ENCODE data around the gene TMEM151A. TPM values are rescaled to one million over a fixed set of nuclear protein-coding genes. Genes with fewer than 3 reads are reported as not detected.

The TMEM151A gene
- total and polyA plus RNA-seq, 9 donors: 0.04 TPM; not detected in 8

- H3K4me1 ChIP-seq (ENCODE audit: control insufficient read depth, insufficient read depth, low read length): peaks cover 43% of the 10 kb centered on the region
- DNase-seq: no peak
- 100% methylated on average over 1 of the region's 3 CpGs for WGBS (ENCODE audit: insufficient coverage)
These were observed 37.5 kb downstream of the TMEM151A start for GRCh38 chr11:66329165-66329673.

GRCh38 chr11:66330931-66331330 is 39.2 kb downstream of the TMEM151A start:
- H3K36me3 ChIP-seq (ENCODE audit: control insufficient read depth, insufficient read depth, low read length): peaks cover 22% of the 10 kb centered on the region
- H3K4me3 ChIP-seq (ENCODE audit: low read length): no peak overlapping the region
- no peaks in the 10 kb centered on the region for H3K27me3 ChIP-seq (ENCODE audit: control insufficient read depth, insufficient read depth, low read length)
- H3K27ac ChIP-seq (ENCODE audit: low read length): no peak overlapping the region
- H3K9me3 ChIP-seq (replicated peaks; ENCODE audit: control insufficient read depth, low read depth, low read length): no peaks in the 10 kb centered on the region
- peaks cover 43% of the 10 kb centered on the region for H3K4me1 ChIP-seq (ENCODE audit: control insufficient read depth, insufficient read depth, low read length)
- no peak for DNase-seq
- WGBS (ENCODE audit: insufficient coverage): 54% methylated on average over 6 of the region's 10 CpGs

More at GRCh38 chr11:66329165-66329673, 37.5 kb downstream of the TMEM151A start:
- no peak overlapping the region for H3K27ac ChIP-seq (ENCODE audit: low read length)
- no peaks in the 10 kb centered on the region for H3K27me3 ChIP-seq (ENCODE audit: control insufficient read depth, insufficient read depth, low read length)
- H3K36me3 ChIP-seq (ENCODE audit: control insufficient read depth, insufficient read depth, low read length): peaks cover 22% of the 10 kb centered on the region
- no peak overlapping the region for H3K4me3 ChIP-seq (ENCODE audit: low read length)
- no peaks in the 10 kb centered on the region for H3K9me3 ChIP-seq (replicated peaks; ENCODE audit: control insufficient read depth, low read depth, low read length)

GRCh38 chr11:66331542-66332370 is 40.1 kb downstream of the TMEM151A start:
- H3K36me3 ChIP-seq (ENCODE audit: control insufficient read depth, insufficient read depth, low read length): peaks cover 22% of the 10 kb centered on the region
- no peaks in the 10 kb centered on the region for H3K9me3 ChIP-seq (replicated peaks; ENCODE audit: control insufficient read depth, low read depth, low read length)
- no peak overlapping the region for H3K4me3 ChIP-seq (ENCODE audit: low read length)
- H3K27me3 ChIP-seq (ENCODE audit: control insufficient read depth, insufficient read depth, low read length): no peaks in the 10 kb centered on the region
- H3K4me1 ChIP-seq (ENCODE audit: control insufficient read depth, insufficient read depth, low read length): peaks cover 43% of the 10 kb centered on the region
- no peak overlapping the region for H3K27ac ChIP-seq (ENCODE audit: low read length)
- no peak for DNase-seq
- 85% methylated on average over 7 of the region's 12 CpGs for WGBS (ENCODE audit: insufficient coverage)

- DNase-seq: peak; percentile 1
- H3K4me3 ChIP-seq (ENCODE audit: low read length): no peak overlapping the region
- no peak overlapping the region for H3K27ac ChIP-seq (ENCODE audit: low read length)
- H3K36me3 ChIP-seq (ENCODE audit: control insufficient read depth, insufficient read depth, low read length): peaks cover 28% of the 10 kb centered on the region
- H3K4me1 ChIP-seq (ENCODE audit: control insufficient read depth, insufficient read depth, low read length): peaks cover 43% of the 10 kb centered on the region
- H3K27me3 ChIP-seq (ENCODE audit: control insufficient read depth, insufficient read depth, low read length): no peaks in the 10 kb centered on the region
- WGBS (ENCODE audit: insufficient coverage): 92% methylated on average over 12 of the region's 18 CpGs
- no peaks in the 10 kb centered on the region for H3K9me3 ChIP-seq (replicated peaks; ENCODE audit: control insufficient read depth, low read depth, low read length)
These were observed 40.9 kb downstream of the TMEM151A start for GRCh38 chr11:66332371-66333219.

GRCh38 chr11:66333220-66333877 is 41.7 kb downstream of the TMEM151A start:
- peak; percentile 2 for DNase-seq
- peaks cover 42% of the 10 kb centered on the region for H3K4me1 ChIP-seq (ENCODE audit: control insufficient read depth, insufficient read depth, low read length)
- H3K9me3 ChIP-seq (replicated peaks; ENCODE audit: control insufficient read depth, low read depth, low read length): no peaks in the 10 kb centered on the region
- no peak overlapping the region for H3K27ac ChIP-seq (ENCODE audit: low read length)
- H3K27me3 ChIP-seq (ENCODE audit: control insufficient read depth, insufficient read depth, low read length): no peaks in the 10 kb centered on the region
- H3K36me3 ChIP-seq (ENCODE audit: control insufficient read depth, insufficient read depth, low read length): peaks cover 34% of the 10 kb centered on the region
- no peak overlapping the region for H3K4me3 ChIP-seq (ENCODE audit: low read length)
- 91% methylated on average over 11 of the region's 19 CpGs for WGBS (ENCODE audit: insufficient coverage)

- 53% methylated on average over 24 of the region's 29 CpGs for WGBS (ENCODE audit: insufficient coverage)
- Histone ChIP-seq H3K4me1 (ENCODE audit: control insufficient read depth, insufficient read depth, low read length) (peaks cover 37% of the 10 kb centered on the region), H3K27ac (ENCODE audit: low read length) (no peak overlapping the region), H3K36me3 (ENCODE audit: control insufficient read depth, insufficient read depth, low read length) (peaks cover 41% of the 10 kb centered on the region), H3K4me3 (ENCODE audit: low read length) (no peak overlapping the region), H3K9me3 (replicated peaks; ENCODE audit: control insufficient read depth, low read depth, low read length) (no peaks in the 10 kb centered on the region), H3K27me3 (ENCODE audit: control insufficient read depth, insufficient read depth, low read length) (no peaks in the 10 kb centered on the region)
- peak; percentile 4 for DNase-seq
These were observed 42.4 kb downstream of the TMEM151A start for GRCh38 chr11:66333896-66334604.

- WGBS (ENCODE audit: insufficient coverage): 61% methylated on average over 30 of the region's 42 CpGs
- Histone ChIP-seq H3K9me3 (replicated peaks; ENCODE audit: control insufficient read depth, low read depth, low read length) (no peaks in the 10 kb centered on the region), H3K36me3 (ENCODE audit: control insufficient read depth, insufficient read depth, low read length) (peaks cover 49% of the 10 kb centered on the region), H3K4me1 (ENCODE audit: control insufficient read depth, insufficient read depth, low read length) (peaks cover 37% of the 10 kb centered on the region), H3K27ac (ENCODE audit: low read length) (no peak overlapping the region), H3K27me3 (ENCODE audit: control insufficient read depth, insufficient read depth, low read length) (no peaks in the 10 kb centered on the region), H3K4me3 (ENCODE audit: low read length) (peak overlapping the region; percentile 40)
- DNase-seq: no peak
These were observed 43.1 kb downstream of the TMEM151A start for GRCh38 chr11:66334605-66335442.

GRCh38 chr11:66335531-66336233 is 44.0 kb downstream of the TMEM151A start:
- 6% methylated on average over 29 of the region's 35 CpGs for WGBS (ENCODE audit: insufficient coverage)
- Histone ChIP-seq H3K4me1 (ENCODE audit: control insufficient read depth, insufficient read depth, low read length) (peaks cover 37% of the 10 kb centered on the region), H3K4me3 (ENCODE audit: low read length) (peak overlapping the region; percentile 40), H3K36me3 (ENCODE audit: control insufficient read depth, insufficient read depth, low read length) (peaks cover 58% of the 10 kb centered on the region), H3K27ac (ENCODE audit: low read length) (peak overlapping the region; percentile 86), H3K9me3 (replicated peaks; ENCODE audit: control insufficient read depth, low read depth, low read length) (no peaks in the 10 kb centered on the region), H3K27me3 (ENCODE audit: control insufficient read depth, insufficient read depth, low read length) (no peaks in the 10 kb centered on the region)
- no peak for DNase-seq
